Keratinocyte (primary cell): ENCODE results near the gene MPV17L2.

Experiments used
- CTCF ChIP-seq, 3 experiments: IDR thresholded peaks in 1 of 3; conservative IDR thresholded peaks in 1 of 3; optimal IDR thresholded peaks in 1 of 3; 2 replicates in 2 of 3; 3 replicates in 1 of 3; pipeline versions ENCODE3 to v1.5.1; 2011; ENCODE audit warnings: low read length in 3 of 3, mild to moderate bottlenecking in 3 of 3, moderate library complexity in 2 of 3, control low read depth in 1 of 3, inconsistent platforms in 1 of 3; ENCODE audit not compliant: insufficient read depth in 2 of 3; ENCODE audit errors: extremely low read depth in 1 of 3
- EZH2 ChIP-seq: IDR thresholded peaks from one replicate; pipeline ENCODE4 v1.6.1; 2012; ENCODE audit warnings: inconsistent platforms, mild to moderate bottlenecking, low read length, moderate library complexity

GRCh38 chr19:18214779-18215433, 21.9 kb downstream of the MPV17L2 start:
- TF ChIP-seq CTCF (optimal IDR thresholded peaks at IDR 0.05 in 1 of 3, IDR thresholded peaks at IDR 0.05 in 1 of 3, conservative IDR thresholded peaks at IDR 0.05 in 1 of 3; ENCODE audit: extremely low read depth in 1 of 3, insufficient read depth in 2 of 3, low read length in 3 of 3) (no peak), EZH2 (no peak)
